Gastroesophageal sphincter (tissue), 3 donors: ENCODE measurements around the gene GRIK1.

Source experiments
- POLR2A ChIP-seq, 2 donors: fragments of 450-650 bp; IDR thresholded peaks; one replicate each; pipeline ENCODE4 v1.6.1; 2017; ENCODE audit warnings: antibody characterized with exemption in 2 of 2, mild to moderate bottlenecking in 2 of 2, moderate library complexity in 1 of 2
- TF ChIP-seq, protein P1 (sequence below), 4 experiments: fragments of 200-600 bp in 2 of 4; fragments of 450-650 bp in 2 of 4; sonication (generic) in 1 of 4; IDR thresholded peaks; one replicate each; pipeline ENCODE4 v1.5.1; 2017 to 2019; ENCODE audit warnings: antibody characterized with exemption in 4 of 4, mild to moderate bottlenecking in 2 of 4, moderate library complexity in 2 of 4

DNA sequence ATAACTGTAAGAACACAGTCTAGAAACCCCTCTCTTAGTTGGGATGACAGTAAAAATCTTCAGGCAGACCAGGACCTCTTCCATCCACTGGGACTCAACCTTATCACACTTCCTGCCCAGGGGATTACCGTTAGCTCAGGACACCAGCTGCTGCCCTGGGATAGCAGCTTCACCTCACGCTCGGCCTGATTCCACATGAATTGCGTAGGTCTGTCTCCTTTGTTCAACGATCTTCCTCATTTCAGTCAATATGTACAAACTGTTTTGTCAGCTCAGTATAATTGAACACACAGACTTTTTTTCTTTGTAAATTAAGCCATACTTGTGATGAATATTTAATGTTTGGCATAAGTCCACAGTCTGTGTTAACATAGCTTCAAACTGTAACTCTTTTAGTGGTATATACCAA lies 290.4 kb downstream of the GRIK1 start:
- TF ChIP-seq, protein P1, sequence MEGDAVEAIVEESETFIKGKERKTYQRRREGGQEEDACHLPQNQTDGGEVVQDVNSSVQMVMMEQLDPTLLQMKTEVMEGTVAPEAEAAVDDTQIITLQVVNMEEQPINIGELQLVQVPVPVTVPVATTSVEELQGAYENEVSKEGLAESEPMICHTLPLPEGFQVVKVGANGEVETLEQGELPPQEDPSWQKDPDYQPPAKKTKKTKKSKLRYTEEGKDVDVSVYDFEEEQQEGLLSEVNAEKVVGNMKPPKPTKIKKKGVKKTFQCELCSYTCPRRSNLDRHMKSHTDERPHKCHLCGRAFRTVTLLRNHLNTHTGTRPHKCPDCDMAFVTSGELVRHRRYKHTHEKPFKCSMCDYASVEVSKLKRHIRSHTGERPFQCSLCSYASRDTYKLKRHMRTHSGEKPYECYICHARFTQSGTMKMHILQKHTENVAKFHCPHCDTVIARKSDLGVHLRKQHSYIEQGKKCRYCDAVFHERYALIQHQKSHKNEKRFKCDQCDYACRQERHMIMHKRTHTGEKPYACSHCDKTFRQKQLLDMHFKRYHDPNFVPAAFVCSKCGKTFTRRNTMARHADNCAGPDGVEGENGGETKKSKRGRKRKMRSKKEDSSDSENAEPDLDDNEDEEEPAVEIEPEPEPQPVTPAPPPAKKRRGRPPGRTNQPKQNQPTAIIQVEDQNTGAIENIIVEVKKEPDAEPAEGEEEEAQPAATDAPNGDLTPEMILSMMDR (IDR thresholded peaks at IDR 0.05): no peak
- no peak for TF ChIP-seq POLR2A (IDR thresholded peaks at IDR 0.05)
